HG03045 (cell line): Measurements from ENCODE around the gene NKD1.

Source experiments
- ATAC-seq: cut with Tn5 transposase; IDR thresholded peaks from one replicate; pipeline ENCODE4 v1.9.1; 2021; ENCODE audit warnings: mild to moderate bottlenecking, moderate library complexity; ENCODE audit not compliant: unreplicated experiment

NKD1 gene

GRCh38 chr16:50669741-50670140 is 121.5 kb downstream of the NKD1 start:
- no peak for ATAC-seq

GRCh38 chr16:50670476-50670875 is 122.3 kb downstream of the NKD1 start:
- no peak for ATAC-seq

GRCh38 chr16:50671644-50672260 is 123.6 kb downstream of the NKD1 start:
- no peak for ATAC-seq

- ATAC-seq: no peak
These were observed 125.5 kb downstream of the NKD1 start for GRCh38 chr16:50673496-50674275.

GRCh38 chr16:50674831-50675230 is 126.6 kb downstream of the NKD1 start:
- ATAC-seq: no peak

GRCh38 chr16:50675686-50676610 is 127.8 kb downstream of the NKD1 start:
- no peak for ATAC-seq

GRCh38 chr16:50676684-50677225 is 128.6 kb downstream of the NKD1 start:
- ATAC-seq: no peak

- ATAC-seq: no peak
These were observed 129.2 kb downstream of the NKD1 start for GRCh38 chr16:50677351-50677750.

GRCh38 chr16:50678531-50678930 is 130.3 kb downstream of the NKD1 start:
- no peak for ATAC-seq

GRCh38 chr16:50679266-50679665 is 131.1 kb downstream of the NKD1 start:
- no peak for ATAC-seq

GRCh38 chr16:50679676-50680555 is 131.7 kb downstream of the NKD1 start:
- ATAC-seq: no peak

- no peak for ATAC-seq
These were observed 132.3 kb downstream of the NKD1 start for GRCh38 chr16:50680556-50680893.

- ATAC-seq: peak; percentile 49
These were observed 133.1 kb downstream of the NKD1 start, which contains the start of gene SNX20 for GRCh38 chr16:50681021-50681885. Gene SNX20, minus strand, starts transcription at chr16:50681312. Its CDS starts 3,786 bp downstream, at chr16:50677526.

- ATAC-seq: peak; percentile 68
These were observed 135.6 kb downstream of the NKD1 start for GRCh38 chr16:50683689-50684374.

- ATAC-seq: no peak
These were observed 136.7 kb downstream of the NKD1 start for GRCh38 chr16:50684823-50685461.

- ATAC-seq: no peak
These were observed 137.4 kb downstream of the NKD1 start for GRCh38 chr16:50685462-50686063.

- no peak for ATAC-seq
These were observed 139.9 kb downstream of the NKD1 start for GRCh38 chr16:50688083-50688482.

- ATAC-seq: no peak
These were observed 140.7 kb downstream of the NKD1 start for GRCh38 chr16:50688867-50689266.
